ENCODE measurements around the gene XIRP1. TPM values are rescaled to one million over a fixed set of nuclear protein-coding genes. Genes with fewer than 3 reads are reported as not detected.

XIRP1 gene
- total RNA-seq, 3 donors from 2014 or later: 0.31 TPM; not detected in 2

DNA sequence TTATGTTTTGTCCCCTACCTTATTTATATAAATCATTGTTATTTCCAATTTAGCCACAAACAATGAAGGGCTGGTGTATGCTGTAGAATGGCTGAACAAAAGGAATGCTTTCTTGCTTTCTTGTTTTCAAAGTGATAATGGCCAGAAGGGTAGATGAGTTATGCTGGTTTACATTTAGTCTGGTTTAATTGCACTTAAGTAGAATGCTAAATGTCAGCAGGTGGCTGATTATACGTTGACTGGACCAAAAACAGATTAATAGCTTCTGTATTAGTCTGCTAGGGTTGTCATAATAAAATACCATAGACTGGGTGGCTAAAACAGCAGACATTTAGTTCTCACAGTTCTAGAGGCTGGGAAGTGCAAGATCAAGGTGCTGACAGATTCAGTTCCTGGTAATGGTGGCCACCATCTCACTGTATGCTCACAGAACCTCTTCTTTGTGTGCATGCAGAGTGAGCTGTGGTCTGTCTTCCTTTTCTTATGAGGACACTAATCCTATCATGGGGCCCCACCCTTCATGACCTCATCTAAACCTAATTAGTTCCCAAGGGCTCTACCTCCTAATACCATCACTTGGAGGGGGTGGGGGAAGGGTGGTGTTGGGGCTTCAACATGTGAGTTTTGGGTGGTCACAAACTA, 17.1 kb upstream of the XIRP1 start:
- no peak for ATAC-seq
- no peaks in the 10 kb centered on the region for H3K36me3 ChIP-seq (ENCODE audit: low read depth)
- intact Hi-C loops (cut with DNase I, micrococcal nuclease): no loop called here
- no peak overlapping the region for H3K4me3 ChIP-seq
- no peak for DNase-seq
- H3K4me1 ChIP-seq (ENCODE audit: low read depth): no peaks in the 10 kb centered on the region
- TF ChIP-seq, protein P1, sequence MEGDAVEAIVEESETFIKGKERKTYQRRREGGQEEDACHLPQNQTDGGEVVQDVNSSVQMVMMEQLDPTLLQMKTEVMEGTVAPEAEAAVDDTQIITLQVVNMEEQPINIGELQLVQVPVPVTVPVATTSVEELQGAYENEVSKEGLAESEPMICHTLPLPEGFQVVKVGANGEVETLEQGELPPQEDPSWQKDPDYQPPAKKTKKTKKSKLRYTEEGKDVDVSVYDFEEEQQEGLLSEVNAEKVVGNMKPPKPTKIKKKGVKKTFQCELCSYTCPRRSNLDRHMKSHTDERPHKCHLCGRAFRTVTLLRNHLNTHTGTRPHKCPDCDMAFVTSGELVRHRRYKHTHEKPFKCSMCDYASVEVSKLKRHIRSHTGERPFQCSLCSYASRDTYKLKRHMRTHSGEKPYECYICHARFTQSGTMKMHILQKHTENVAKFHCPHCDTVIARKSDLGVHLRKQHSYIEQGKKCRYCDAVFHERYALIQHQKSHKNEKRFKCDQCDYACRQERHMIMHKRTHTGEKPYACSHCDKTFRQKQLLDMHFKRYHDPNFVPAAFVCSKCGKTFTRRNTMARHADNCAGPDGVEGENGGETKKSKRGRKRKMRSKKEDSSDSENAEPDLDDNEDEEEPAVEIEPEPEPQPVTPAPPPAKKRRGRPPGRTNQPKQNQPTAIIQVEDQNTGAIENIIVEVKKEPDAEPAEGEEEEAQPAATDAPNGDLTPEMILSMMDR (IDR thresholded peaks at IDR 0.05): no peak
- H3K9me3 ChIP-seq: no peaks in the 10 kb centered on the region

DNA sequence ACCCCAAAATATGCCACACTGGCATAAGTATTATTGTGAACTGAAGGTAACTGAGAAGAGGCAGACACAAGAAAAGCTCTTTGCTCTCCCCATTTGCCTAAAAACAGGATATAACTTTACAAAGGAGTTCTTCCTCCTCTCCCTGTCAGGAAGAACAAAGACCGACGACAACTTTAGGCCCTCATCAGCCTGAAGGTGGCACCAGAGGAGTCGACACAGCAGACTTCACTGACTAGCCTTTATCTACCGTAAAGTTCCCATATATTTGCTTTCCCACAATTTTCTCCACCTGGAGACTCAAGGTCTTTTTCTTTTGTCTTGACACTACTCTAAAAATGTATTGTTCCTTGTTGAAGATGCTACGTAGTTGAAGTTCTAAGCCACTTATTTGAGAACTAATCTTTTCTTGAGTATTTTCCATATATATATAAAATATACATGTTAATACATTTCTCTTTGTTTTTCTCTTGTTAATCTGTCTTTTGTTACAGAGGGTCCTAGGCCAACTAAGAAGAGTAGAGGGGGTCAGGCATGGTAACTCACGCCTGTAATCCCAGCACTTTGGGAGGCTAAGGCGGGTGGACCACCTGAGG, 16.2 kb upstream of the XIRP1 start:
- intact Hi-C loops (cut with DNase I, micrococcal nuclease): loop anchor here in 1 of 2 donors (1.0 kb wide), 1 partner anchor 80 kb away; no protein-coding TSS in a partner anchor
- DNase-seq (peak in 2 of 3 donors; percentile 61 to 78), ATAC-seq (peak; percentile 92)
- Histone ChIP-seq H3K4me1 (ENCODE audit: low read depth) (no peaks in the 10 kb centered on the region), H3K36me3 (ENCODE audit: low read depth) (no peaks in the 10 kb centered on the region), H3K4me3 (no peak overlapping the region), H3K9me3 (no peaks in the 10 kb centered on the region)
- TF ChIP-seq, protein P1 (IDR thresholded peaks at IDR 0.05): peak; percentile 33

- no peak for DNase-seq
- intact Hi-C loops (cut with DNase I, micrococcal nuclease): loop anchor here in 1 of 2 donors (1.0 kb wide), 1 partner anchor 81 kb away; no protein-coding TSS in a partner anchor
Observed at GRCh38 chr3:39207361-39208186, 15.2 kb upstream of the XIRP1 start.

GRCh38 chr3:39205919-39206516, 13.6 kb upstream of the XIRP1 start:
- TF ChIP-seq, protein P1 (IDR thresholded peaks at IDR 0.05): no peak
- DNase-seq (no peak), ATAC-seq (no peak)
- H3K9me3 ChIP-seq: no peaks in the 10 kb centered on the region
- no peaks in the 10 kb centered on the region for H3K36me3 ChIP-seq (ENCODE audit: low read depth)
- no peak overlapping the region for H3K4me3 ChIP-seq
- H3K4me1 ChIP-seq (ENCODE audit: low read depth): no peaks in the 10 kb centered on the region
- intact Hi-C loops (cut with DNase I, micrococcal nuclease): no loop called here

More at GRCh38 chr3:39207361-39208186, 15.2 kb upstream of the XIRP1 start:
- no peaks in the 10 kb centered on the region for H3K9me3 ChIP-seq
- no peak for ATAC-seq
- H3K4me1 ChIP-seq (ENCODE audit: low read depth): no peaks in the 10 kb centered on the region
- TF ChIP-seq, protein P1 (IDR thresholded peaks at IDR 0.05): no peak
- no peak overlapping the region for H3K4me3 ChIP-seq
- no peaks in the 10 kb centered on the region for H3K36me3 ChIP-seq (ENCODE audit: low read depth)

- ATAC-seq: no peak
- intact Hi-C loops (cut with DNase I, micrococcal nuclease): no loop called here
- no peak overlapping the region for H3K4me3 ChIP-seq
- no peaks in the 10 kb centered on the region for H3K4me1 ChIP-seq (ENCODE audit: low read depth)
- TF ChIP-seq, protein P1 (IDR thresholded peaks at IDR 0.05): no peak
- no peaks in the 10 kb centered on the region for H3K9me3 ChIP-seq
- DNase-seq: no peak
- H3K36me3 ChIP-seq (ENCODE audit: low read depth): no peaks in the 10 kb centered on the region
Observed at GRCh38 chr3:39205131-39205530, 12.7 kb upstream of the XIRP1 start.
